Measurements from ENCODE around the gene PDGFD.

The PDGFD gene

DNA sequence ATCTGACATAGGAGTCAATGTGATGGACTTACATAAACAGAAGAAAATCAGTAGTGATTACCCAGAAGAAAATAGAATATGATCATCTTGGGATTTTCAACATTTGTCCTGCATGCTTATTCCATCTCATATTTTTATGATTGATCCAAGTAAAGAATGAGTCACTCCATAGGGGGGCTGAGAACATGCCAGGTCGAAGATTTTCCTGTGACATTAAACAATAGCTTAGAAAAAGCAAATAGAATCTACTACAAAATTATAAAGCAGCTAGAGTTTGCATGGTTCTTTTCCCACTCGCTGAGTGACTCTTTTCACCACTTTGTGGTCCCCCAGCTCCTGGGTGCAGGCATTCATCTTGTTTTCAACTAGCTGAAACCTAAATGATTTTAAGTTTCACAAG, 71.2 kb downstream of the PDGFD start:
- no peak for DNase-seq

DNA sequence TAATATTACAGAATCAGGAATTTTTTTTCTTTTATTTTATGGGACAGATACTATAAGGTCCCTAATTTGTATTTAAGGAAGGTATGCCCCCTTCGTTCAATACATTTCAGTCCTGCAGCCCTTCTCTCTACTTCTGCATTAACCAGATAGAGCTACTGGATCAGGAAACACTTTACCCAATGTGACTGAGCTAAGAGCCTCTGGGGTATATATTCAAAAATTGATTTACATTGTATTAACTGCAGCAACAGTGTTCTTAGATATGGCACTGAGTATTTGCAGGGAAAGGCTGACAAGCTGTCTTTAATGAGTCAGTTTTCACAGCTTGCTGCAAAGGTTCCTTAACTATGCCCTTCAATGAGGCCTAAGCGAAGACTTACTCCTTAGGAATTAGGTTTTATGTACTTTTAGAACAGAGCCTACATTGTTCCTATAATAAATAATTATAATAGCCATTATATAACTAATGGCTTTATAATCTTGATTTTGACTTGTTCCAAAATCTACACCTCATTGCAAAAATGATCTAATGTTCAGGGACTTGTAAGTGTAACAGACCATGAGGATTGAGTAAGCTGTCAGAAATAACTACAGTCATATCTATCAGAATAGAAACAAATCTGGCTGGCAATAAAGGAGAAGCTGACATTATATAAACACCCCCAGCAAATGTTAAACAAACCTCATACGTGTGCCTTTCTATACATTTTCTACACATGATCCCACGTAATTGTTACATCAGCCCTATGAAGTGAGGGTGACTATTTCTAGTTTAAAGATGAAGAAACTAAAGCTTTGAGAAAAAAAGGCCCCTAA, 72.5 kb downstream of the PDGFD start:
- DNase-seq = no peak

DNA sequence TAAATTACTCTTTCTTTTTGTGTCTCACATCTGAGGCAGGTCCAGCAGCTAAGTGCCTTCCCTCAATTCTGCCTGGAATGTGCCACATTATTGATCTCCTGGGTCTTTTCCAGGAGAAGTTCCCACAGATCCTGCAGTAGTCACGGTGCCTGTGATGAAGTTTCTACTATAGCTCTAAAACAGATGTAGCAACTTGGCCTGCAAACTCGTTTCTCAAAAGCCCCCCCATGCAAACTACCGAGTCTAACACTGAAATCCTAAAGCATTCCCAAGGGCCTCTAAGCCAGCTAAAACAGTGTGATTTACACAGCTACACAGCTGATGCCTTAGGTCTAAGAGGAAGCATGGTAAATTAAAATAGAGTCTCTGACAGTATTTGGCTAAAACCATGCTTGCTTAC, 73.2 kb downstream of the PDGFD start:
- DNase-seq = no peak

DNA sequence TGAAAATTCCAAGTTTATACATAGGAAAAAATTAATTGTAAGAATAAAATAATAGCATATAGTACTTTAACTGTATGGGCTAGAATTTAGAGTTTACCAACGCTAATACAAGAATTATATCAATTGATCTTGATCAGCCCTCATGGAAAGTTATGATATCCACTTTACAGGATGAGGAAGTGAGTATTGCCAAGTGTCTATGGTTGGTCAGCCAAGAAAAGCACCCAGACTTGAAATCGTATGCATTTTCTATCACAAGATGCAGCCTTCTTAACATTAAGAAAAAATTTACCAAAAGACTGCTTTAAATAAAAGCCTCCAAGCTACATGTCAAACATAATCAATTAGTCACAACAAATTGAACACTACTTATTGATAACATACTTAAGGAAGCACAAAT, 74.5 kb downstream of the PDGFD start:
- no peak for DNase-seq

DNA sequence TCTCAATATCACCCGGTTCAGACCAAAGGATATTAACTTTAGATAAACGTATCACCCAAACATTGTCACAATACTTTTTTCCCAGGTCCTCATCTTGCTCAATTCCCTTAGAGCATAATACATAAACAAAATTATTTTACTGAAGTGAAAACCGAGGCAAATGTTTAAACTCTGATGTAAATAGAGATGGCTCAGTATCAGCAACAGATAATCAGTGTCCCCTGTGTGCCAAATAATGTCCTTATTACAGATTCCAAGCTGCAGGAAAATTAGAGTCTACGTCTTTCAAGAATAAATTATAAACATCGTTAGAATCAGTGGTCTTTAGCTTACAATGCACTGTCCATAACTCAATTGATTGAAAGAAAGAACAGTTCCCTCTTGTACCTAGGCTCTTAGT, 77.3 kb downstream of the PDGFD start:
- no peak for DNase-seq

DNA sequence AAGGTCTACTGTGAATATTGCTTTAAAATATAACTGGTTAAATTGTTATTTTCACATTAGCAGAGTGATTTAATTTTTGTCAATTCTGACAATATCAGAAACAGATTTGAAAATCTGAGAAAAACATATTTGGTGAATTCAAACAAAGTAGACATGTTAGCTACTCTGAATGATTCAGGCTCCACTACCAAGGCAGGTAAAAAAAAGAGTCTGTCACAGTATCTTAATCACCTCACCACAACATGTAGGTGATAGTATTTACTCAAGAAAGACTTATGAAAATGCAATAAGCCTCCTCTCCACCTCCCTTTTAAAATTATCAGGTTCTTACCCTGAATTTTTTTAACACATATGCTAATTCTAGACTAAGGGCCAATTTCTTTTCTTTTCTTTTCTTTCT, 85.0 kb downstream of the PDGFD start:
- DNase-seq = no peak

DNA sequence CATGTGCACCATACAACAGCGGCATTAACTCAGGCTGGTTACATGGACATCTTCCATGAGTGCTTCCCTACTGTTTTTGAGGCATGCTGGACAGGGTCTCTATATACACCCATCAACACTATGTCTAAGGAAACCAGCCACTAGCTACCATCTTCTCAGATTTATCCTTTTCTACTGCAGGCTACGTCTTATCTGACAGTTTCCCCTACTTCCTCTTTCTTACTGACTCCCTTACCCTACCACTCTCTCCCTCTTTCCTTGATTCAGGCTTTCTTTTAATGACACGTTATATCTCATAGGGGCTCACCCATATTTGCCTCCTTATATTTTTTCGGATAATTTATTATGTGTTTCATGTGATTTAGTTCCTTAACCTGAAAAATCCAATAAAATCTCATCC, 85.7 kb downstream of the PDGFD start:
- DNase-seq = no peak

DNA sequence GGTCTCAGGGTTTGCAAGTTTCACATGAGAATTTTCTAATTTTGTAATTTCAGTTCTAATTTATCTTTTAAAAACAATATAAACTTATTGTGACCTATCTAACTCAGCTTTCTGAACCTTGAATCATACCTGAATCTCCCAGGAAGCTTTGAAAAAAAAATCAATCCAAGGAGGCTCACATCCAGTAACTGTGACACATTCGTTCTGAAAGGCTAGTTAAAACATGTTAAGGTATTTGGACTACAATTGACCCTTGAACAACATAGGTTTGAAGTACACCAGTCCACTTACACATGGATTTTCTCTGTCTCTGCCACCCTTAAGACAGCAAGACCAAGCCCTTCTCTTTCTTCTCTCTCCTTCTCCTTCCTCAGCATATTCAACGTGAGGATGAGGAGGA, 87.5 kb downstream of the PDGFD start:
- DNase-seq = no peak

DNA sequence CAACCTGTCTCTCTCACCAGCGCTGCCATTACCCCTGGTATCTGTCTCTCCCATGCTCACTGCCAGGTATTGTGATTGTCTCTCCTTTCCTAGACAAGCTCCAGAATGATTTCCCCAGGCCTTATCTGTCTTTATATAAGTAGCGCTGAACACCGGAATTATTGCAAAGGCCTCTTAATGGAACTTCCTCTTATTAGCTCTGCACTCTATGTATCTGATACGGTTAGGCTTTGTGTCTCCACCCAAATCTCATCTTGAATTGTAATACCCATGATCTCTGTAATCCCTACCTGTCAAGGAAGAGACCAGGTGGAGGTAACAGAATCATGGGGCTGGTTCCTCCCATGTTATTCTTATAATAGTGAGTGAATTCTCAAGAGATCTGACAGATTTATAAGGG, 88.2 kb downstream of the PDGFD start:
- DNase-seq = no peak

DNA sequence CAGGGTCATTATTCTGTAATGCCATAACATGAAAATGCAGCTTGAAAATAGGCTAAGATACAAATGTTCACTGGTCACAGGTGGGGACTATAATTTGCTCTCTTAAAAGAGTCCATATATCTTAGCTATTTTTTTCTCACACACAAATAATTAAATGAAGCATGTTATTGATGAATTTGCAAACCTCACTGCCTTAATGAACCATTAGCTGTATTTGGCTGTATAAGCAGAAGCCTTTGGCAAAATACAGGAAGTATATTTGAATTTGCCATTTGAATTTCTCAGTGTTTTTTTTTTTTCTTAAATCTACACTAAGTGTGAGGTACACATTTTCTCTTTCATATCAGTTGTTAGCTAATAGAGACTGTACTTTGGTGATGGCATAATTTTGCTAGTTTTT, 88.9 kb downstream of the PDGFD start:
- DNase-seq = no peak

DNA sequence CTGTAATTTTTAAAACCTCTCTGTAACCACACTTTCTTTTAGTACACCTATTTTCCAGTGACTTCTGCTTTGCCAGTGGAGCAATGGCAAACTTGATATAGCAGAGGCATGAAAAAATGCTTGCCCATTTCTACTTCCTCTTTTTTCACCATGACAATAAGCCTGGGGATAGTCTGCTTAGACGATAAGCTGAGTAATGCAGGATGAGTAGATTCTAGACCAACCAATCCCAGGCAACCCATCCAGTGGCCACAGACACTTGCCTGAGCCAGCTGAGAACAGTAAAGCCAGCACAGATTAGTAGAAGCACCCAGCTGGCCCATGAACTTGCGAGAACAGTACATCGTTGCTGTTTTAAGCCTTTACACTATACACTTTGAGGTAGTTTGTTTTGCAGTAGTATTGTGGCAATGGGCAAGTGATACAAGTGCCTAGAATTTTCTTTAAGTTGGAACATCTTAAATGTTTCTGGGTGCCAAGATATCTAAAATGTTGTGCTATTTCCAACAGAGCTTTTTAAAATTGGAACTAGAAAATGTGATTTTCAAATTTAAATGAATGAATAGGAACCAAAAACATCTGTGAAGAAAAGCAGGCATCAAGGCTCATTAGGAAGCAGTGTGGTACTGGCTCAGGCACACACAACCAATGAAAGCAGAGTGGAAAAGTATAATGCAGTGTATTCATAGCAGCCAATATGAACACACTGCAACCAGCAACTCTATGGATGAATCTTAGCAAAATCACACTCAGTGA, 89.8 kb downstream of the PDGFD start:
- DNase-seq = no peak

DNA sequence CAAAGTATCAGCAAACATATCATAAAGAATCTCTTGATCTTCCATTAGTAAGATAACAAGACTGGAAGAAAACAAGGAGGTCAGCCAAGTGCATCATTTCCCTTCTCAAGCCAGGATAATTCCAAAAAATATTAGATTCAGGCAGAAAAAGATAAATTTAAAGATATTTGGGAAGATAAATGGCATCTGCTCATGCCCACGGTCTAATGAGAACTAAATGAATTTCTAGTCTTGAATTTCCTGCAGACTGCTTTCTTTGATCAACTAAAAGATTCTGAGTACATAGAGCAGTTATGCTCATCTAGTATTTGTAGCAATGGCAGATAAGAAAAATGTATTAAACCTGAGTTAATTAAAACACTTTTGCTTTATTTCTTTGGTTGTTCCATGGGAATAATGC, 96.4 kb downstream of the PDGFD start:
- DNase-seq = no peak

DNA sequence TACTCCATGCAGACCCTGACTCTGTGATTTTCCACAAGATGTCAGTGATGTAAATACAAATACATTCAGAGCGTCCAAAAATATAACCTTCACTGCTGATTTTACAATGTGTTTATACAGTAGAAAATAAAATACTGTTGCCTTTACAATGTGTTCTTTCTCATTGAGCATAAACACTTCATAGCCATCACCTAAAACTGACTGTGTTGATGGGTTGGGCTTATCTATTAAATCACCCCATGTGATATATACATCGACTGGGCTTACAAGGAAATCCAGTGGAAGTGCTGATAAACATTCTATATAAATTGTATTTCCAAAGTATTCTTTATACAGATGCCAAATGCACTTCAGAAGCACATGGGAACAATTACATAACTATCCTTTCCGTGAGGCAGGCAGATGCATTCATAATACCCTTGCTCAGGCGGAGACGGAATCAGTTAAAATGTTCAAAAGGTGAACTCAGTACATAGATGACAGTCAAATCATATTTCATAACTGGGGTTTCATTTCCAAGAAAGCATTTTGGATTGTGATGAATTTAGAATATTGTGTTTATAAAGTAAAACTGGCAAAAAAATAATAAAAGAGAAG, 99.8 kb downstream of the PDGFD start:
- no peak for DNase-seq

DNA sequence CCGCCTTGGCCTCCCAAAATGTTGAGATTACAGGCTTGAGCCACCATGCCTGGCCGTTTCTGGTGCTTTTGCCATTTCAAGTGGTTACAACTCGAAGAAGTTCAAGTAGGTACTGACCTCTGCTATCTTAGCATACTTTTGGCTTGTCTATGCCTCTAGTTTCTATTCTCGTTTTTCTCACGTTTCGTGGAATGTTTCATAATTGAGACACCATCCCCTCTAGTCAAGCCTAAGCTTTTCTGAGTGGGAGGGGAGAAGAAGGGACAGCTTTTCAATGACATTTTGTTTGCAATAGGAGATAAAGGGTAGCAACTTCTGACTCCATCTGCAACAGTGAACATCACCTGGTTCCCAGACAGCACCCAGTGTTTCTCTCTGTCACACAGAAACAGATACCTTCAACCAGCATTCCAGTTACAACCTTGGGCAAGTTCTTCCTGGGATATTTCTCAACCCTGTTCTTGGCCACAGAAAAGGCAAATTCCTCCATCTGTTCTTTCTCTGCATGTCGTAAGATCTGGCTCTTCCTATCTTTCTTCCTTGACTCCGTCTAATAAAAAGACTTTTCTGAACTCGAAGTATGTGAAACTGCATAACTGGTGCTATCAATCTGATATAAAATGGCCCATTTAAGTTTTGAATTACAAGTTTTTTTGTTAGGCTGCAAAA, 102.0 kb downstream of the PDGFD start:
- DNase-seq = no peak

DNA sequence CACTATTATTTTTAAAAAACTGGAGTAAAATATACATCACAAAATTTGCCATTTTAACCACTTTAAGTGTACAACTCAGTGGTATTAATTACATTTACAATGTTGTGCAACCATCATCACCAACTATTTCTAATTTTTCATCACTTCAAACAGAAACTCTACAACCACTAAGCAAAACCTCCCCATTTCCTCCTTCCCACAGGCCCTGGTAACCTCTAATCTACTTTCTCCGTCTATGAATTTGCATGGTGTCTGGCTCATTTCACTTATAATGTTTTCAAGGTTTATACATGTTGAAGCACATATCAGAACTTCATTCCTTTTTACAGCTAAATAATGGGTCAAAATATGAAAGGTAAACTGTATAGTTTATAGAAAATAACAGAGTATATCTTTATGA, 103.1 kb downstream of the PDGFD start:
- DNase-seq = no peak

DNA sequence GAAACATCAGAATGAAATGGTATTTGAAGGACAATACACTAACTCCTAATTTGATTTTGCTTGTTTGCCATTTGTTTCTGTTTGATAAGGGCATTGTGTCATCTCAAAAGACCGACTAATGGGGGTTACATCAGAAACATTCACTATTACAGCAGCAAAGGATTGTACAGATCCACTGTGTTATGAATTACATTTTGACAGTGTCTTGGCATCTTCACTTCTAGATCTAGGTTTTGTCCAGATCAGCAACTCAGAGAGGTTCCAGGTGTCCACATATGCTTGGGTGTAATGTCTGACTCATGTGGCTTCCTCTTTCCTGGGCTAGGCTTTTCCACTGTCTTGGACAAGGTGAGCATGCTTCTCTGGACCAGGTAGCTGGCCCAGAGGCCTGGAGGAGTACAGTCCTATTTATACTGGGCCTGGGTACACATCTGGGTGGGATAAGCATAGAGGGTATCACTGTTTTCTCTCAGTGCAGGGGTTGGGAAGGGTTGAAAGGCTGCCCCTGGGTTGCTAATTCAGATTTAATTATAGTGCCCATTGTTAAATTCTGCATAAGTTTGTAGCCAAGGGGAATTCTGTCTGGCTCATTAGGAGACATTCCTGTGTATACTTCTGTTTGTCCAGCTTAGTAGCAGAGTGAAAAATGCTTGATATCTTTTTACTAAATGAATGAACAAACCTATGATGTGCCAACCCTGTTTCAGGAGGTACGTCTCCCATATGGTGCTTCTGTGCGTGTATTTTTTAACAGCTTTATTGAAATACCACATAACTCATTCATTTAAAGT, 103.7 kb downstream of the PDGFD start:
- DNase-seq = no peak

DNA sequence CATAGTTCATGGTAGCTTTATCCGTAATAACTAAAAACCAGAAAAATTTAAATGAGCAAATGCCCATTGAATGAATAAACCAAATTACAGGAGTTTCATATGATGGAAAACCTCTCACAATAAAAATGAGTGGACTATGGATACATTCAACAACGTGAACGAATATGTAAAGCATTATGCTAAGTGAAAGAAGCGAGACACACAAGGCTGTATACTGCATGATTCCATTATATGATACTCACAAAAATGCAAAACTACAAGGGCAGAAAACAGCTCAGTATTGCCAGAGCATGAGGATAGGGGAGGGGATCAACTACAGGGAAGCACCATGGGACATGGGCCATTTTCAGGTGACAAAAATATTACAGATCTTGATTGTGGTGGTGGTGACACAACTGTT, 105.3 kb downstream of the PDGFD start:
- DNase-seq = no peak

DNA sequence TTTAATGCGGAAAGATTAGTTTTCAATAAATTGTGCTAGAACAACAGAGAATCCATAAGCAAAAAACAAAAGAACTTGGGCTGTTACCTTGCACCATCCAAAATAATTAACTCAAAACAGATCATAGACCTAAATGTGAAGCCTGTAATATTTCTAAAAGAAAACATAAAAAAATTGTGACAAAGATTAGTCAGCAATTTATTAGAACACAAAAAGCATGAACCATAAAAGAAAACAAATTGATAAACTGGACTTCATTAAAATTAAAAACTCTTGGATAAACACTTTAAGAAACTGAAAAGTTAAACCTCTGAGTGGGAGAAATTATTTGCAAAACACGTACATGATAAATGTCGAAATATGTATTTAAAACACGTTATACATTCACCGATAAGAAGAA, 106.0 kb downstream of the PDGFD start:
- no peak for DNase-seq

DNA sequence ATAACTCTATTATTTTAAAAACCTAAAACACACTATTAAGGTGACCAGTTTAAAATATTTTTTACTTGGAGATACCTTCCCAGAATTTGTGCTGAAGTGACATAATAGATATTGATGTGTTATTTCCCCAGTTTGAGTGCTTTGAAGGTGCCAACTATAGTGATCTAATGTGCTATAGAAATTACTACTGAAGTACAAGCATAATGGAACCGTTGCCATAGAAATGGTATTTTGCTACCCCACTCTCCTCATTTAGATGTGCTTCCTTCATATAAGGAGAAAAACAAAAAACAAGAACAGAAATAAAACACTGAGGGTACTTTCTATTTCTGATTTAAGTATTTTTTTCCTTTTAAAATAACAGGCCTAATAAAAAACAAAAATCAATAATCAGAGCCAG, 108.4 kb downstream of the PDGFD start:
- DNase-seq = no peak

DNA sequence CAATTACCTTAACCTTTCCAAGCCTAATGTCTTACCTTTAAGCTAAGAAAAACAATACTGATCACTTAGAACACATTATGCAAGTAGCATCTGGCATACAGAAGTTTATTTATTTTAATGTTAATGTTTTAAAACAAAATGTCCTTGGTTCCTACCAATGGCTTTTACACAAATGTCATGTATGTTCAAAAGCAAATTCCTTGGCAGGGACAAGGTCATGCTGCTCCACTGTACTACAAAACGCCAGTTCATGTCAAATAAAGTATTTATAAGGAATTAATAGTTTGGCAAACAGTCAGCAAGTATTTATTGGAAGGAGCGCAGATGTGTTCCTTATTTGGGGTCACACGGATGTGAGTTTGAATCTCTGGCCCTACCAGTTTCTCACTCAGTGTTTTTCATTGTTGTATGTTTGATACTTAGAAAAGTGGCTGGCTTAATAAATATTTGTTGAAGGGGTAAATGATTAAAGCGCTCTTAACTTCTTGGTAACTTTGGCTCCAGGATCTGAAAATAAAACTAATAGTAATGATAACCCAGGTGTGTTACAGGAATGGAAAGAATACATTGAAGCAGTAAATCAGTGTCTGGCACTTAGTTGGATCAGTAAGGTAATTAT, 108.9 kb downstream of the PDGFD start:
- no peak for DNase-seq

DNA sequence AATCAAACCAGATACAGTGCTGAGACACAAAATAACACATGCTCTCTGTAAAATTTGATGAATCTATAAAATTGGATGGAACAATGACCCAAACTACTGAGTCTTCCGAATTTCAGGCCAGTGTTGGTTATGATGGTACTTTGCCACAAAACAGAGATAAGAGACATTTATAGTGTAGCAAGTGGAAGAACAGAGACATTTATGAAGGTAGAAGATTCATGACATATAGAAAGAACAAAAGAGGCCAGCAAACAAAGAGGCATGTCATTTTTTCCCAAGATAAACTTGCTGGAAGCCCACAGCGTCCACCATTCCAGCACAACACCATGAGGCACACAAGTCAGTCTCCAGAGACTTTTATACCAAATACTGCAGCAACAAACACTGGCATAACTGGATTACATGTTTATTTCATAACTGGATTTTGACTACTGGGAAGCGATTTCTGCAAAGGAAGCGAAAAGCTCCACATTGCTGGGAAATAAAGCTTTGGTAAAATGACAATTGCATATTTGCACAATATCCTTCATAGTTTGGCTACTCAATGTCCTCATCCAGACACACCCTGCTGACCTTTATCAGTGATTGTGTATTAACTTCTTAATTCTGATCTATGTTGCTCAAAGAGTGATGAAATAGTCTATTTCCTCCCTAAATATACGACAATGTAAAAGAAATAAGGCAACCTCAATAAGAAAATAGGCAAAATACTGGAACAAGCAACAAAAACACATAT, 110.0 kb downstream of the PDGFD start:
- DNase-seq = no peak

DNA sequence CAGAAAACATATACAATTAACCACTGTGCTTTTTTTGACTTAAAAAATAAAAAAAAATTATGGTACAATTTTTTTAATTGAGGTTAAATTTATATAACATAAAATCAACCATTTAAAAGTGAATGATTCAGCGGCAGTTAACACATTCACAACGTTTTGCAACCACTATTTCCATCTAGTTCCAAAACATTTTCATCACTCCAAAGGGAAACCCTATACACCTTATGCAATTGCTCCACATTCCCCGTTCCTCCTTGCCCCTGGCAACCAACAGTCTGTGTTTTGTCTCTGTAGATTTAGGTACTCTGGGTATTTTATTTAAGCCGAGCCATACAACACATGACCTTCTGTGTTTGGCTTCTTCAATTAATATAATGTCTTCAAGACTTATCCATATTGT, 112.2 kb downstream of the PDGFD start:
- no peak for DNase-seq
